ENCODE results near the gene ARRDC1.

DNA sequence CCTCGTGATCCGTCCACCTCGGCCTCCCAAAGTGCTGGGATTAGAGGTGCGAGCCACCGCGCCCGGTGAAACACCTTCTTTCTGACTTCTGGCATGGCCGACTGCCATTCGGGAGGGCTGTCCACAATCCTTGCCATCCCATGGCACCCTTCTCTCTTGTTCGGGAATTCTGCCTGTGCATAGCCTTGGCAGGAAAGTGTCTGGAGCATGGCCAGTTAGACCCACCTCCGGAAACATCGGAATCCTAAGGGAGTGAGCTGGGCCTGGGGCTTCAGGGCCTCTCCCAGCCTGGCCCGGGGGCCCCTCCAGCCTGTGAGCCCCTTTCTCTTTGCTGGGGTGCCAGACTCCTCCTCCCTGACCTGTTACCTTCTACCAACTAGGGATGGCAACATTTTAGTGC lies 1.6 kb upstream of the ARRDC1 start:
- no peak for TF ChIP-seq JUND (IDR thresholded peaks at IDR 0.05; ENCODE audit: borderline replicate concordance, low read depth, low read length)
- TF ChIP-seq JUND (tag; IDR thresholded peaks at IDR 0.05; ENCODE audit: borderline replicate concordance, low read depth, low read length) = no peak
- TF ChIP-seq, protein P1, sequence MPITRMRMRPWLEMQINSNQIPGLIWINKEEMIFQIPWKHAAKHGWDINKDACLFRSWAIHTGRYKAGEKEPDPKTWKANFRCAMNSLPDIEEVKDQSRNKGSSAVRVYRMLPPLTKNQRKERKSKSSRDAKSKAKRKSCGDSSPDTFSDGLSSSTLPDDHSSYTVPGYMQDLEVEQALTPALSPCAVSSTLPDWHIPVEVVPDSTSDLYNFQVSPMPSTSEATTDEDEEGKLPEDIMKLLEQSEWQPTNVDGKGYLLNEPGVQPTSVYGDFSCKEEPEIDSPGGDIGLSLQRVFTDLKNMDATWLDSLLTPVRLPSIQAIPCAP (CRISPR knock-in tag; IDR thresholded peaks at IDR 0.05; ENCODE audit: borderline replicate concordance) = no peak
- no peak for TF ChIP-seq MYBL2 (IDR thresholded peaks at IDR 0.05; ENCODE audit: low read depth)
- no peak for TF ChIP-seq MYBL2 (CRISPR knock-in tag; IDR thresholded peaks at IDR 0.05; ENCODE audit: borderline replicate concordance)
- TF ChIP-seq ZNF274 (IDR thresholded peaks at IDR 0.05; ENCODE audit: borderline replicate concordance, low read depth, low read length) = no peak
- no peak for TF ChIP-seq MYNN (IDR thresholded peaks at IDR 0.05)
- no peak for TF ChIP-seq MYNN (CRISPR knock-in tag; IDR thresholded peaks at IDR 0.05)
- no peak for TF ChIP-seq RAD51 (IDR thresholded peaks at IDR 0.05; ENCODE audit: borderline replicate concordance, low read depth)
- TF ChIP-seq RAD21 (CRISPR knock-in tag; conservative IDR thresholded peaks at IDR 0.05 in 1 of 2, IDR thresholded peaks at IDR 0.05 in 1 of 2) = no peak
- no peak for TF ChIP-seq RFX1 (IDR thresholded peaks at IDR 0.05)
- no peak for TF ChIP-seq DNMT1 (IDR thresholded peaks at IDR 0.05)
- TF ChIP-seq POLR2G (IDR thresholded peaks at IDR 0.05; ENCODE audit: low read depth, low read length) = no peak
- no peak for TF ChIP-seq JUN (IDR thresholded peaks at IDR 0.05; ENCODE audit: borderline replicate concordance, low read depth, low read length)
- no peak for TF ChIP-seq JUN (CRISPR knock-in tag; IDR thresholded peaks at IDR 0.05; ENCODE audit: borderline replicate concordance)
- TF ChIP-seq CTCF (IDR thresholded peaks at IDR 0.05 in 2 of 3, conservative IDR thresholded peaks at IDR 0.05 in 1 of 3; ENCODE audit: insufficient read depth in 2 of 3, low read depth in 1 of 3, low read length in 3 of 3) = no peak
- TF ChIP-seq RERE (CRISPR knock-in tag; IDR thresholded peaks at IDR 0.05; ENCODE audit: borderline replicate concordance) = no peak

All from K562 (cell line).